H1 (cell line): Measurements from ENCODE around the gene MAP7D1. TPM values are rescaled to one million over a fixed set of nuclear protein-coding genes. Genes with fewer than 3 reads are reported as not detected.

Experiments
- CTCF ChIA-PET: fragments of 300-600 bp; sonication (Branson Sonifier 250); formaldehyde crosslinking; loops from one replicate; lab custom pipeline; 2021; ENCODE audit not compliant: partially characterized antibody; lab: Charles Lee
- POLR2A ChIA-PET: fragments of 300-600 bp; sonication (Branson Sonifier 250); formaldehyde crosslinking; loops from one replicate; lab custom pipeline; 2021; ENCODE audit warnings: inconsistent platforms; ENCODE audit not compliant: partially characterized antibody; lab: Charles Lee
- DNase-seq, 2 experiments: peaks; one replicate each; pipeline versions ENCODE4 v3.0.0 to v3.0.0-alpha.2; 2010 to 2022; ENCODE audit warnings: low spot score in 2 of 2, low read depth in 1 of 2, mixed read lengths in 1 of 2
- FAIRE-seq: peaks from 2 replicates; lab custom pipeline; 2011; peaks lifted over from hg19 to GRCh38; lab: Jason Lieb, UNC
- H2AFZ ChIP-seq: 2 replicates; pipeline ENCODE4 v1.8.1; 2012; ENCODE audit warnings: low read length, inconsistent platforms
- H2AK5ac ChIP-seq: 2 replicates; pipeline ENCODE4 v1.6.1; 2013; ENCODE audit warnings: low read depth, low read length
- H2BK120ac ChIP-seq: replicated peaks from 2 replicates; pipeline ENCODE3; 2013; ENCODE audit warnings: low read depth, low read length, inconsistent platforms
- H2BK12ac ChIP-seq: 2 replicates; pipeline ENCODE4 v1.6.1; 2013; ENCODE audit warnings: low read depth, low read length
- H2BK15ac ChIP-seq: 2 replicates; pipeline ENCODE4 v1.6.1; 2013; ENCODE audit warnings: low read length
- H2BK20ac ChIP-seq: 2 replicates; pipeline ENCODE4 v1.6.1; 2013; ENCODE audit warnings: low read length
- H2BK5ac ChIP-seq: 2 replicates; pipeline ENCODE4 v1.6.1; 2013; ENCODE audit warnings: low read depth, low read length
- H3K14ac ChIP-seq: 2 replicates; pipeline ENCODE4 v1.6.1; 2013; ENCODE audit warnings: inconsistent platforms; ENCODE audit not compliant: insufficient read length
- H3K18ac ChIP-seq: 2 replicates; pipeline ENCODE4 v1.6.1; 2013; ENCODE audit warnings: low read length; ENCODE audit errors: extremely low read depth
- H3K23ac ChIP-seq: 2 replicates; pipeline ENCODE4 v1.6.1; 2013; ENCODE audit warnings: inconsistent platforms; ENCODE audit not compliant: insufficient read length
- H3K23me2 ChIP-seq: 2 replicates; pipeline ENCODE4 v1.6.1; 2013; ENCODE audit warnings: low read depth, low read length
- H3K27ac ChIP-seq: 2 replicates; pipeline ENCODE4 v1.6.1; 2011; ENCODE audit warnings: low read depth, low read length, inconsistent platforms
- H3K27me3 ChIP-seq, 4 experiments: replicated peaks in 1 of 4; 1 replicate in 1 of 4; 2 replicates in 3 of 4; pipeline versions ENCODE4 v1.6.1 to v1.8.1; 2011 to 2013; ENCODE audit warnings: low read length in 3 of 4, mild to moderate bottlenecking in 3 of 4, inconsistent platforms in 2 of 4, mixed read lengths in 2 of 4, moderate library complexity in 1 of 4; ENCODE audit not compliant: control insufficient read depth in 3 of 4, insufficient read depth in 3 of 4; ENCODE audit errors: extremely low read depth in 1 of 4
- H3K36me3 ChIP-seq, 4 experiments: 2 replicates each; pipeline versions ENCODE4 v1.6.1 to v1.8.1; 2011 to 2013; ENCODE audit warnings: mild to moderate bottlenecking in 4 of 4, low read length in 3 of 4, moderate library complexity in 2 of 4, control low read depth in 1 of 4, inconsistent platforms in 1 of 4; ENCODE audit not compliant: insufficient read depth in 4 of 4, control insufficient read depth in 2 of 4
- H3K4ac ChIP-seq: replicated peaks from 2 replicates; pipeline ENCODE3; 2013; ENCODE audit warnings: low read length, low read depth, mixed read lengths, inconsistent platforms; ENCODE audit not compliant: insufficient read length
- H3K4me1 ChIP-seq, 4 experiments: replicated peaks in 1 of 4; 1 replicate in 1 of 4; 2 replicates in 3 of 4; pipeline versions ENCODE4 v1.6.1 to v1.8.1; 2011 to 2013; ENCODE audit warnings: low read length in 3 of 4, inconsistent platforms in 2 of 4, mixed read lengths in 1 of 4; ENCODE audit not compliant: insufficient read depth in 4 of 4, control insufficient read depth in 3 of 4
- H3K4me2 ChIP-seq, 2 experiments: 2 replicates each; pipeline versions ENCODE4 v1.6.1 to v1.8.1; 2011 to 2013; ENCODE audit warnings: low read depth in 2 of 2, low read length in 2 of 2, control low read depth in 1 of 2, inconsistent platforms in 1 of 2, mild to moderate bottlenecking in 1 of 2; ENCODE audit not compliant: insufficient read depth in 1 of 2
- H3K4me3 ChIP-seq, 4 experiments: fragments of 200-600, 300-600 bp in 1 of 4; sonication (generic), shearing (Covaris generic), sonication (Bioruptor Twin) in 1 of 4; 2 replicates each; pipeline versions ENCODE4 v1.5.1 to v1.8.1; 2011 to 2016; ENCODE audit warnings: low read length in 4 of 4, low read depth in 3 of 4, control low read depth in 2 of 4, inconsistent platforms in 2 of 4, mild to moderate bottlenecking in 2 of 4, mixed read lengths in 1 of 4, moderate library complexity in 1 of 4; ENCODE audit not compliant: insufficient read depth in 2 of 4; ENCODE audit errors: extremely low read depth in 1 of 4
- H3K56ac ChIP-seq: replicated peaks from 2 replicates; pipeline ENCODE3; 2013; ENCODE audit warnings: low read depth, mild to moderate bottlenecking, mixed read lengths, low read length, inconsistent platforms; ENCODE audit not compliant: insufficient read length
- H3K79me1 ChIP-seq: 2 replicates; pipeline ENCODE4 v1.6.1; 2013; ENCODE audit warnings: low read depth, low read length, control low read depth
- H3K79me2 ChIP-seq, 2 experiments: 2 replicates each; pipeline versions ENCODE4 v1.6.1 to v1.8.1; 2012 to 2013; ENCODE audit warnings: low read length in 2 of 2, mild to moderate bottlenecking in 2 of 2, inconsistent platforms in 1 of 2; ENCODE audit not compliant: insufficient read depth in 2 of 2, control insufficient read depth in 1 of 2
- H3K9ac ChIP-seq, 4 experiments: replicated peaks in 1 of 4; 1 replicate in 1 of 4; 2 replicates in 3 of 4; pipeline versions ENCODE4 v1.6.1 to v1.8.1; 2011 to 2013; ENCODE audit warnings: low read depth in 3 of 4, low read length in 3 of 4, control low read depth in 2 of 4, mild to moderate bottlenecking in 2 of 4, moderate library complexity in 2 of 4, inconsistent platforms in 1 of 4; ENCODE audit errors: extremely low read depth in 1 of 4
- H3K9me3 ChIP-seq, 2 experiments: 2 replicates each; pipeline versions ENCODE4 v1.6.1 to v1.8.1; 2012 to 2013; ENCODE audit warnings: mild to moderate bottlenecking in 2 of 2, moderate library complexity in 2 of 2, control low read depth in 1 of 2, inconsistent platforms in 1 of 2, low read depth in 1 of 2, low read length in 1 of 2, mixed read lengths in 1 of 2; ENCODE audit not compliant: insufficient read depth in 2 of 2
- H4K20me1 ChIP-seq, 2 experiments: replicated peaks in 1 of 2; 2 replicates each; pipeline versions ENCODE3 to v1.8.1; 2011 to 2013; ENCODE audit warnings: inconsistent platforms in 2 of 2, low read length in 2 of 2, mild to moderate bottlenecking in 1 of 2; ENCODE audit not compliant: insufficient read depth in 2 of 2, control insufficient read depth in 1 of 2
- H4K5ac ChIP-seq: 2 replicates; pipeline ENCODE4 v1.6.1; 2013; ENCODE audit warnings: low read length, low read depth, mixed read lengths, inconsistent platforms; ENCODE audit not compliant: insufficient read length
- H4K8ac ChIP-seq: 2 replicates; pipeline ENCODE4 v1.8.0; 2013; ENCODE audit warnings: mild to moderate bottlenecking, moderate library complexity, low read length, inconsistent platforms; ENCODE audit not compliant: insufficient read depth; ENCODE audit errors: extremely low read depth
- H4K91ac ChIP-seq: replicated peaks from 2 replicates; pipeline ENCODE3; 2013; ENCODE audit warnings: low read length, mixed read lengths, inconsistent platforms; ENCODE audit not compliant: insufficient read length
- ASH2L ChIP-seq: fragments of 200-600, 300-600 bp; sonication (generic); IDR thresholded peaks from one replicate; pipeline ENCODE4 v1.7.1; 2017; ENCODE audit warnings: low read length
- CBX8 ChIP-seq: fragments of 300-800, 300-1000 bp; sonication (generic); IDR thresholded peaks from 2 replicates; pipeline ENCODE4 v1.7.1; 2016; ENCODE audit warnings: low read depth, low read length, borderline replicate concordance
- EZH2 ChIP-seq: fragments of 200-600 bp; sonication (generic); IDR thresholded peaks from 2 replicates; pipeline ENCODE4 v1.7.1; 2012; ENCODE audit warnings: low read depth, mild to moderate bottlenecking, moderate library complexity, low read length, inconsistent platforms; ENCODE audit not compliant: severe bottlenecking
- JUND ChIP-seq: IDR thresholded peaks from 2 replicates; pipeline ENCODE4 v1.6.1; 2011; ENCODE audit warnings: mild to moderate bottlenecking, improper control_type of control experiment, low read length
- KDM1A ChIP-seq: fragments of 200-600, 300-600 bp; sonication (generic); IDR thresholded peaks from 2 replicates; pipeline ENCODE4 v1.7.1; 2016; ENCODE audit warnings: mild to moderate bottlenecking, low read length, borderline replicate concordance
- PHF8 ChIP-seq: fragments of 200-600 bp; sonication (generic); conservative IDR thresholded peaks from 2 replicates; pipeline ENCODE4 v1.7.1; 2012; ENCODE audit warnings: low read depth, mild to moderate bottlenecking, inconsistent platforms, low read length, moderate library complexity
- RBBP5 ChIP-seq: IDR thresholded peaks from 2 replicates; pipeline ENCODE4 v1.7.1; 2012; ENCODE audit warnings: low read depth, mild to moderate bottlenecking, inconsistent platforms, low read length, moderate library complexity, borderline replicate concordance
- SIRT6 ChIP-seq: IDR thresholded peaks from one replicate; pipeline ENCODE4 v1.7.1; 2012; ENCODE audit warnings: low read length, inconsistent platforms
- SRF ChIP-seq: IDR thresholded peaks from 2 replicates; pipeline ENCODE4 v1.6.1; 2011; ENCODE audit warnings: mild to moderate bottlenecking, low read depth, low read length, moderate library complexity
- TCF12 ChIP-seq: IDR thresholded peaks from 2 replicates; pipeline ENCODE4 v1.6.1; 2011; ENCODE audit warnings: low read depth, mild to moderate bottlenecking, low read length
- WGBS, 2 experiments: shearing (Covaris generic) in 1 of 2; methylation state at CpG; one replicate each; pipeline versions ENCODE4 v1.1.6 to v1.1.7; 2013 to 2015; ENCODE audit warnings: low lambda C conversion rate in 2 of 2, mixed read lengths in 2 of 2, inconsistent platforms in 1 of 2, low coverage in 1 of 2, missing lambda C conversion rate in 1 of 2; ENCODE audit not compliant: insufficient replicate concordance in 2 of 2, insufficient coverage in 1 of 2, insufficient read length in 1 of 2; ENCODE audit errors: extremely low coverage in 1 of 2, missing lambda C conversion rate in 1 of 2; 5-methylcytosine and 5-hydroxymethylcytosine counted together
- polyA plus RNA-seq, 7 experiments: library from polyadenylated mRNA; depleted of rRNA in 3 of 7; stranded (reverse) in 5 of 7; unstranded in 2 of 7; fragments of >200 nt in 5 of 7; fragments of 200-250 nt in 2 of 7; gene quantifications; 1 replicate in 5 of 7; 2 replicates in 1 of 7; 4 replicates in 1 of 7; pipeline versions ENCODE4 v1.2.1 to v1.2.3, GENCODE V29; 2011 to 2013; ENCODE audit warnings: missing spikeins in 2 of 7, mixed read lengths in 2 of 7
- total RNA-seq: library from RNA; stranded (reverse); fragmentation: NEBNext Ultra II Directional; extraction: Animal tissue kit (Norgen Biotek cat#: 25700); gene quantifications from 2 replicates; pipeline ENCODE4 v1.2.1, GENCODE V29; 2021

Gene MAP7D1
- total and polyA plus RNA-seq, 2 of the 8 experiments (the other 6 are each of a cell fraction or from before 2014, with no cell fraction given), result 18.2 to 52.4 TPM

- H3K56ac ChIP-seq, result no peak overlapping the region
- 0 out of 2 replicates have a peak overlapping the region, but pooled peaks have one; percentile 27 for H2BK12ac ChIP-seq
- peak overlapping the region; percentile 0; the same call in 1 of the 2 replicates for H2BK20ac ChIP-seq
- H2AK5ac ChIP-seq, result peak overlapping the region; percentile 43
- no peak overlapping the region for H4K8ac ChIP-seq
- H3K27ac ChIP-seq, result peak overlapping the region; percentile 89
- H2AFZ ChIP-seq, result no peak overlapping the region
- no peaks in the 10 kb centered on the region for H3K9me3 ChIP-seq
- FAIRE-seq, result no peak
- H4K20me1 ChIP-seq, result peaks cover 0 to 17% of the 10 kb centered on the region in 2 experiments
- POLR2A ChIA-PET, result interaction anchor here (0.6 to 4.3 kb wide), 15 partner anchors 9 to 160 kb away, joined by 3 to 49 read pairs (median 9); partner anchors contain the start of genes THRAP3 and TRAPPC3
- H3K4me3 ChIP-seq, result peak overlapping the region; percentile 29 to 60 (median 48); a peak in 6 of 8 replicates
- H2BK15ac ChIP-seq, result no peak overlapping the region
- CTCF ChIA-PET, result interaction anchor here (1.0 to 17.6 kb wide), 17 partner anchors 10 to 261 kb away, joined by 3 to 233 read pairs (median 8); partner anchors contain the start of genes THRAP3 and TRAPPC3
- H3K9ac ChIP-seq, result peak overlapping the region in 2 of 4 experiments; percentile 70 to 78; a peak in 3 of 7 replicates
- no peak overlapping the region; the same call in 1 of the 2 replicates for H2BK5ac ChIP-seq
- H3K23ac ChIP-seq, result no peak overlapping the region
- peaks cover 0 to 50% of the 10 kb centered on the region in 2 experiments; a peak in 3 of 4 replicates for H3K79me2 ChIP-seq
- peak overlapping the region; percentile 41 for H4K91ac ChIP-seq
- H3K23me2 ChIP-seq, result peaks cover 8% of the 10 kb centered on the region; the same call in 1 of the 2 replicates
- no peaks in the 10 kb centered on the region for H3K36me3 ChIP-seq
- no peak overlapping the region for H3K14ac ChIP-seq
- no peaks in the 10 kb centered on the region for H3K27me3 ChIP-seq
- peak overlapping the region; percentile 62 to 76 for H3K4me2 ChIP-seq
- H3K4me1 ChIP-seq, result peaks cover 0 to 22% (median 13%) of the 10 kb centered on the region in 4 experiments; a peak in 6 of 7 replicates
- H3K79me1 ChIP-seq, result peaks cover 17% of the 10 kb centered on the region
- H3K4ac ChIP-seq, result peak overlapping the region; percentile 84
- H3K18ac ChIP-seq, result no peak overlapping the region; the same call in 1 of the 2 replicates
- WGBS, 2 experiments, result 69% methylated on average over 4 of the region's 4 CpGs; no CpG with 5 or more reads in 1 of the 2 experiments
- H4K5ac ChIP-seq, result peak overlapping the region; percentile 42
- no peak for TF ChIP-seq SRF
- no peak for TF ChIP-seq SIRT6
- TF ChIP-seq TCF12, result no peak
- no peak for TF ChIP-seq EZH2
- TF ChIP-seq RBBP5, result no peak
- no peak for TF ChIP-seq PHF8
- no peak for TF ChIP-seq CBX8
- TF ChIP-seq KDM1A, result no peak
- TF ChIP-seq JUND, result no peak
- no peak for TF ChIP-seq ASH2L
- no peak overlapping the region for H2BK120ac ChIP-seq
- no peak for DNase-seq
Observed at GRCh38 chr1:36160388-36160948, 4.5 kb downstream of the MAP7D1 start.
